ENCODE measurements around the gene GRM7. TPM values are rescaled to one million over a fixed set of nuclear protein-coding genes. Genes with fewer than 3 reads are reported as not detected.

Gene GRM7
- total RNA-seq, 4 donors from 2014 or later = not detected

DNA sequence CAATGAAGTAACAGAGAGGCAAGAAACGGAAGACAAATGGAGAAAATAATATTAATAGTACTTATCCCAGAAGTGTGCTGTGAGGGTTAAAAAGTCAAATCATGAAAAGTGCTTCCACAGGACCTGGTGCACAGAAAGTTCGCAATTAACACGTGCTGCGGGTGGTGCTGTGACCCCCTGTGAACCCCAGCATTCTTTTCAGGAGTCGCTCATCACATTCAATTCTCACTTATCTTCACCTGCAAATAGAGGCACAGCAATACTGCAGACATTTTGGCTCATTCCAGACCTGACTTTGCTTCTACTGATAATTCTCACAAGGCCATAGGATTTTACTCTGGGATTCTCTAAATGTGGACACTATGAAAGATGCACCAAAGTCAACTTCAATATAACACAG, 584.4 kb downstream of the GRM7 start:
- Histone ChIP-seq H3K27ac (no peak overlapping the region), H3K27me3 (no peaks in the 10 kb centered on the region), H3K9me3 (no peaks in the 10 kb centered on the region), H3K4me1 (no peaks in the 10 kb centered on the region), H3K36me3 (no peaks in the 10 kb centered on the region), H3K4me3 (no peak overlapping the region)
- DNase-seq (no peak), ATAC-seq (no peak)
- intact Hi-C loops (cut with DNase I; ENCODE audit: low total_unique reads) = no loop called here
- TF ChIP-seq CTCF (IDR thresholded peaks at IDR 0.05 in 4 of 5, conservative IDR thresholded peaks at IDR 0.05 in 1 of 5) (no peak), POLR2A (IDR thresholded peaks at IDR 0.05) (no peak)
- in situ Hi-C loops (cut with MboI; ENCODE audit: low sequenced_read_pairs in 4 of 4) = no loop called here

DNA sequence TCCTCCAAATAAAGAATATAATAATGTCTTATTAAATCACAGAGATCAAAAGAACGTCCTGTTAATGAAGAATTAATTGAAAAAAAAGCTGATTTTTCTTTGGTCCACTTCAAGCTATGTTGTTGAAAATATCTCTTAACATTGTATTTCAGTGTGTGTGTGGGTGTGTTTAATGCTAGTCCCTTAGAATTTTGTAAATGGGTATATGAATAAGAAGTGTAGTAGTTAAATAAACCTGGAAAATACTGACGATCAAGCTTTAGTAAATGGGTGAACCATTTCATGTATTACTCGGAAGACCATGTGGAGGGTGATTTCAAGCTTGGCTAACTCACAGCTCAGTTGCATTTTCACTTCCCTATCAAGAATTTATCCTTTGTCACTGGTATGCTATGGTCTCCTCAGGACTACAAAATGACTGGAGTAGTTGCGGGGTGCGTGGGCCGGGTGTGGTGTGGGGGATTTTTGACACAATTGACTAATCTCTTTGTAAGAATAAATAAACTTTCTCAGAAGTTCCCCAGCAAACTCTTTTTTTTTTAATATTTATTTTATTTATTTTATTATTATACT, 586.4 kb downstream of the GRM7 start:
- in situ Hi-C loops (cut with MboI; ENCODE audit: low sequenced_read_pairs in 4 of 4) (no loop called here), intact Hi-C loops (cut with DNase I; ENCODE audit: low total_unique reads) (no loop called here)
- no peak for DNase-seq
- Histone ChIP-seq H3K4me1 (no peaks in the 10 kb centered on the region), H3K9me3 (no peaks in the 10 kb centered on the region), H3K27me3 (no peaks in the 10 kb centered on the region), H3K4me3 (no peak overlapping the region), H3K36me3 (no peaks in the 10 kb centered on the region), H3K27ac (no peak overlapping the region)
- no peak for TF ChIP-seq POLR2A (IDR thresholded peaks at IDR 0.05)
- TF ChIP-seq CTCF (IDR thresholded peaks at IDR 0.05 in 4 of 5, conservative IDR thresholded peaks at IDR 0.05 in 1 of 5) = no peak
- ATAC-seq = no peak

- Histone ChIP-seq H3K27ac (no peak overlapping the region), H3K4me3 (no peak overlapping the region), H3K27me3 (no peaks in the 10 kb centered on the region), H3K4me1 (no peaks in the 10 kb centered on the region), H3K9me3 (no peaks in the 10 kb centered on the region), H3K36me3 (no peaks in the 10 kb centered on the region)
- ATAC-seq (no peak), DNase-seq (no peak)
- TF ChIP-seq POLR2A (IDR thresholded peaks at IDR 0.05) (no peak), CTCF (IDR thresholded peaks at IDR 0.05 in 4 of 5, conservative IDR thresholded peaks at IDR 0.05 in 1 of 5) (no peak)
- in situ Hi-C loops (cut with MboI; ENCODE audit: low sequenced_read_pairs in 4 of 4) = no loop called here
- intact Hi-C loops (cut with DNase I; ENCODE audit: low total_unique reads) = no loop called here
These were observed 595.5 kb downstream of the GRM7 start for GRCh38 chr3:7456386-7456785.

- TF ChIP-seq POLR2A (IDR thresholded peaks at IDR 0.05) = no peak
- TF ChIP-seq CTCF (IDR thresholded peaks at IDR 0.05 in 4 of 5, conservative IDR thresholded peaks at IDR 0.05 in 1 of 5) = no peak
- in situ Hi-C loops (cut with MboI; ENCODE audit: low sequenced_read_pairs in 4 of 4) = no loop called here
- H3K9me3 ChIP-seq = no peaks in the 10 kb centered on the region
- H3K4me3 ChIP-seq = no peak overlapping the region
- intact Hi-C loops (cut with DNase I; ENCODE audit: low total_unique reads) = no loop called here
- H3K27ac ChIP-seq = no peak overlapping the region
- DNase-seq (no peak), ATAC-seq (no peak)
- no peaks in the 10 kb centered on the region for H3K27me3 ChIP-seq
- no peaks in the 10 kb centered on the region for H3K4me1 ChIP-seq
- no peaks in the 10 kb centered on the region for H3K36me3 ChIP-seq
These were observed 600.4 kb downstream of the GRM7 start for GRCh38 chr3:7461202-7461825.

DNA sequence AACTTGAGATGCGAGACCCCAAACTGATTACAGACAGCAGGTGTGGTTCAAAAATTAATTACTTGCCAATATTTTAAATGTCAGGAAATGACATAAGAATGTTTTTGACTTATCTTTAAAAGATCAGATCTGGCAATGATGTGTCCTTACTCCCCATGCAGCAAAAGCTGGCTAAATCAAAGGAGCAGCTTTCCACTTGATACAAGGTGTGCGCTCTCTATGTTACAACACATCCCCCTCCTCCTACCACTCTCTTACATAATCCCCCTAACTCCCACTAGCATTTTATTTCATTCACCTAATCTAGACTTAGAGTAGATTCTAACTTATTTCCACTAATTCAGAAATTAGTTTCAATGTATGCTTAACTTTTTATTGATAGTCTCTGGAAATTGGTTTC, 609.0 kb downstream of the GRM7 start:
- Histone ChIP-seq H3K27ac (no peak overlapping the region), H3K4me1 (no peaks in the 10 kb centered on the region), H3K27me3 (no peaks in the 10 kb centered on the region), H3K4me3 (no peak overlapping the region), H3K9me3 (no peaks in the 10 kb centered on the region), H3K36me3 (no peaks in the 10 kb centered on the region)
- in situ Hi-C loops (cut with MboI; ENCODE audit: low sequenced_read_pairs in 4 of 4) = no loop called here
- intact Hi-C loops (cut with DNase I; ENCODE audit: low total_unique reads) = no loop called here
- no peak for ATAC-seq
- no peak for DNase-seq
- TF ChIP-seq POLR2A (IDR thresholded peaks at IDR 0.05) = no peak

All from gastrocnemius medialis (tissue), 4 donors.